LNCaP clone FGC (cell line): ENCODE results near the gene SLCO2B1.

Experiments
- DNase-seq: peaks from one replicate; pipeline ENCODE4 v3.0.0-alpha.2; 2011; ENCODE audit warnings: low read depth
- H3K4me3 ChIP-seq: 2 replicates; pipeline ENCODE4 v1.5.1; 2011; ENCODE audit warnings: mild to moderate bottlenecking, low read depth, low read length, control low read depth
- TF ChIP-seq, protein P1 (sequence below): IDR thresholded peaks from 2 replicates; pipeline ENCODE4 v1.5.1; 2012; ENCODE audit warnings: mild to moderate bottlenecking; ENCODE audit not compliant: control insufficient read depth, insufficient read depth; ENCODE audit errors: extremely low read depth

SLCO2B1 gene

DNA sequence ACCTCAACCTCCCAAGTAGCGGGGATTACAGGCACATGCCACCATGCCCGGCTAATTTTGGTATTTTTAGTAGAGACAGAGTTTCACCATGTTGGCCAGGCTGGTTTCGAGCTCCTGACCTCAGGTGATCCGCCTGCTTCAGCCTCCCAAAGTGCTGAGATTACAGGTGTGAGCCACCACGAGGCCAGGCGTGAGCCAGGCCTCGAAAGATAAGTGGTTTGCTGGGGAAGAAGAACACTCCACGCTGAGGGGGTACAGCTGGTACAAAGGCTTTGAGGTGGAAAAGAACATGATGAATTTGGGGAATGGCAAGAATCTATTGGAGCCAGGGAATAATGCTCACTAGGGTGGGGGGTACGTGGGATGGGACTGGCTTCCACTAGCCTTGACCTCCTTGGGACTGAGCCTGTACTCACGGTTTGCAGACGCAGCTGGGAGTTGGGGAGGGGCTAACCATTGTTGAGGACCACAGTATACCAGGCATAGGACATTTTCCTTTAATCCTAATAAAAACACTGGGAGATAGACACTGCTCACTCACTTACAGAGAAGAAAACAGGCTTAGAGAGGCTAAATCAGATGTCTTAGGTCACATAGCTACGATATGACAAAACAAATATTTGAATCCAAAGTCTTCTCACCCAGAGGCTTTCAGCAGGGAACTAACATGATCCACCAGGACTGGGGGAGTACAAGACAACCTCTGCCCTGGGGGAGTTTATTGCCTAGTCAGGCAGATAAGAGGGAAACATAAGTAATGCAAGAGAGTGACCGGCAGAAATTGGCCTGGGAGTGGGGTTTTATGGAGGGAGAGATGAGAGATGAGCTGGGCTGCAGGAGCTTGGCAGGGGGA is 4.9 kb downstream of the SLCO2B1 start:
- H3K4me3 ChIP-seq: no peak overlapping the region
- TF ChIP-seq, protein P1, sequence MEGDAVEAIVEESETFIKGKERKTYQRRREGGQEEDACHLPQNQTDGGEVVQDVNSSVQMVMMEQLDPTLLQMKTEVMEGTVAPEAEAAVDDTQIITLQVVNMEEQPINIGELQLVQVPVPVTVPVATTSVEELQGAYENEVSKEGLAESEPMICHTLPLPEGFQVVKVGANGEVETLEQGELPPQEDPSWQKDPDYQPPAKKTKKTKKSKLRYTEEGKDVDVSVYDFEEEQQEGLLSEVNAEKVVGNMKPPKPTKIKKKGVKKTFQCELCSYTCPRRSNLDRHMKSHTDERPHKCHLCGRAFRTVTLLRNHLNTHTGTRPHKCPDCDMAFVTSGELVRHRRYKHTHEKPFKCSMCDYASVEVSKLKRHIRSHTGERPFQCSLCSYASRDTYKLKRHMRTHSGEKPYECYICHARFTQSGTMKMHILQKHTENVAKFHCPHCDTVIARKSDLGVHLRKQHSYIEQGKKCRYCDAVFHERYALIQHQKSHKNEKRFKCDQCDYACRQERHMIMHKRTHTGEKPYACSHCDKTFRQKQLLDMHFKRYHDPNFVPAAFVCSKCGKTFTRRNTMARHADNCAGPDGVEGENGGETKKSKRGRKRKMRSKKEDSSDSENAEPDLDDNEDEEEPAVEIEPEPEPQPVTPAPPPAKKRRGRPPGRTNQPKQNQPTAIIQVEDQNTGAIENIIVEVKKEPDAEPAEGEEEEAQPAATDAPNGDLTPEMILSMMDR: no peak
- no peak for DNase-seq

DNA sequence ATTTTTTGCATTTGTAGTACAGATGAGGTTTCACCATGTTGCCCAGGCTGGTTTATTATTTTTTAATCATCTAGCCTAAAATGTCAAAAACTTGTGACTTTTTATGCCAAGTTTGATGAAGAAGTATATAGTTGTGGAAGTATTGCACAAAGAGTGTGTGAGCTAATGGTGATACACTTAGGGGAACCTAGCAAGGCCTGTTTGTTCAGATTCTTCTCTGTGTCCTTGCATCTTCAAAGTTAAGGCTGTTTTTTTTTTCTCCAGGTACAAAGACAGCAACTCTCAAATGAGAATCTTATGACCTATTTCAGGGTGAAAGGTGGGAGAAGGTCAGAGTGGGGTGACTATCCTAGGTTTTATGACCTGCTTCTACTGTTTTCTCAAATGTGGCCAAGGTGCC is 7.3 kb downstream of the SLCO2B1 start:
- TF ChIP-seq, protein P1: no peak
- H3K4me3 ChIP-seq: no peak overlapping the region
- DNase-seq: no peak

DNA sequence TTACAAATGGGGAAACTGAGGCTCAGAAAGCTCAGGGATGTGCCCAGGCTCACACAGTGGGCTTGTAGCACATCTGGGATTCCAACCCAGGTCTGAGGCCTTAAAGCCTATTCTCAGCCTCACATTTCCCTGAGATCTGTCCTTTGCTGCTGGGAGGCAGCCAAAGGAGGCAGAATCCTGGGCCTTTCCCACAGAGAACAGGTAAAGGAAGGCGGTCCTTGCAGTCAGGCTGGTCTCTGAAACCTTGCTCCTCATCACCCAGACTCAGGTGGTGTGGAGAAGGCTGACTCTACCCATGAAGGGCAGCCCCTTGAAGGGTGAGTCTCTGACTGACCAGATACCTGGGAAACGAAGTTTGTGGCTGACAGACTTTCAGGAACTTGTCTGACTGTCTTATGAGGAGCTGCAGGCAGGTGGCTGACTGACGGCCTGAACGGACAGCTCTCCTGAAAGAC is 7.8 kb downstream of the SLCO2B1 start:
- TF ChIP-seq, protein P1: no peak
- no peak overlapping the region for H3K4me3 ChIP-seq
- no peak for DNase-seq

DNA sequence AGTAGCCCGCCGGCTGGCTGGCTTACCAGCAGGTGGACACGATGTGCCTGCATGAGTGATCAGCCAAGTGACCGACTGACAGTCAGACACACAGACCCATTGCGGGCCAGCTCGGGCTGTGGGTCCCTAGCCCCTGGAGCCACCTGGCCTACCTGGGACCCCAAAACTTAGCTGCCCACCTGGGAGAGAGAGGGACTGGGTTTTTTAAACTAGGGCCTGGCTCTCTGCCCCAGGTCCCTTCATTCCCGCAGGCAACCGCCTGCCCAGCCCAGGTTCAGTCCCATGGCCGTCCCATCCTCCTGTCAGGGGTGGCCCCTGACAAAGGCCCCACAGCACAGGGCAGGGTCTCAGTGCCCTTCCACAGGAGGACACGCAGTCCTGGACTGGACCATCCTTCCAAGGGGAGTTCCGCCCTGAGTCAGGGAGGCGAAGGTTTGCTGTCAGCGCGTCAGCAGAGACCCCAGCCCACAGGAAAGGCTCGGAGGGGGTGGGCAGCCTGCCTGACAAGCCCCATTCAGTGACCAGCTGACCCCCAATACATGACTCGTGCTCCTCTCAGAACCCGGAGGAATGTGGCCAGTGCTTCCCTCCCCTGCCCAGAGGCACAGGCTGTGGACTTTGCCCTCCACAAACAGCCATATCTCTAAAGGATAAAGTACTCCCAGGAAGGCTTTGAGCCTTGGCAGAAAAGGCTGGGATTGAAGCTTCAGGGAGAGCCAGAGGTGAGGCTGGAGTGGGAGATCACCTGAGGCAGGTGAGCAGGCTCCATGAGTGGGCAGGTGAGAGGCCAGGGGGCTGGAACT is 8.4 kb downstream of the SLCO2B1 start:
- TF ChIP-seq, protein P1: no peak
- no peak for DNase-seq
- no peak overlapping the region for H3K4me3 ChIP-seq

DNA sequence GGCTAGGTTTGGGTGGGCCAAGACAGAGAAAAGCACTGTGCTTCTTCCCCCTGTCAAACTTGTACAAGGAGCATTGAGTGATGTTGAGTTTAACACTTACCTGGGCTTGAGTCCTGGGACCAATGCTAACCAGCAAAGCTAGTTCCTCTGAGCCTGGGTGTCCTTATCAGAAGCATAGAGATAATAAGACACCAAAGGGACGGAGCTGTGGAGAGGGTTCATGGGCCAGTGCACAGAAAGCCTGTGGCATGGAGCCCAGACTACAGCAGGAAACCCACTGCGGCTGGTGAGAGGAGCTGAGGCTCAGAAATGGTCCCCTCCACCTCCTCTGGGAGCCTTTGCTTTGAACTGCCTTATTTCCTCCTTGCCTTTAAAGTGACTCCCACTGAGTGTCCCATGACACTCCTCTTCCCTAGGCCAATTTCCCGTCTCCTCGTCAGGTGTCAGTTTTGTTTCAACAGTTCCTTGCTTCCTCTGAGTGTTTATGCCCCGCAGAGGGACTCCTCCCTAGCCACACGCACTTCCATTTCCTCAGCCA is 9.4 kb downstream of the SLCO2B1 start:
- TF ChIP-seq, protein P1: no peak
- no peak for DNase-seq
- H3K4me3 ChIP-seq: no peak overlapping the region

DNA sequence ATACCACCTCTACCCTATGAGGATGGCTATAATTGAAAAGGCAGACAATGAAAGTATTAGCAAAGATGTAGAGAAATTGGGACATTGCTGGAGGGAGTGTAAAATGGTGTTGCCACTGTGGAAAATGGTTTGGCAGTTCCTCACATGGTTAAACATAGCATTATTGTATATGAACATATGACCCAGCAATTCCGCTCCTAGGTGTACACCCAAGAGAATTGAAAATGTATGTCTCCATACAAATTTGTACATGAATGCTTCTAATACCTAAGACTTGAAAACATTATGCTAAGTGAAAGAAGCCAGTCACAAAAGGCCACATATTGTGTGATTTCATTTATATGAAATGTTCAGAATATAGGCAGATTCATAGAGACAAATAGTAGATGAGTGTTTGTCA is 10.0 kb downstream of the SLCO2B1 start:
- no peak for DNase-seq
- TF ChIP-seq, protein P1: no peak
- H3K4me3 ChIP-seq: no peak overlapping the region
